ENCODE measurements around the gene PCSK4. TPM values are rescaled to one million over a fixed set of nuclear protein-coding genes. Genes with fewer than 3 reads are reported as not detected.
A peak's percentile ranks its signal among the peaks of the same experiment; 100 is the strongest.

PCSK4 gene
- total RNA-seq, 1 experiment from 2014 or later, result 9.1 TPM

- H3K9ac ChIP-seq (ENCODE audit: extremely low read depth, insufficient read length, low read length), result no peak within 1 kb of the TSS
- no peaks in the 10 kb centered on the region for H3K79me1 ChIP-seq (ENCODE audit: insufficient read depth, low read depth, low read length, poor library complexity, severe bottlenecking)
- H3K14ac ChIP-seq (ENCODE audit: insufficient read depth, low read length), result peak within 1 kb of the TSS; percentile 59
- H3K18ac ChIP-seq (ENCODE audit: insufficient read length, low read depth, low read length), result peak within 1 kb of the TSS; percentile 22
- H2BK5ac ChIP-seq (ENCODE audit: insufficient read length, low read length), result no peak within 1 kb of the TSS
- H3K4ac ChIP-seq (ENCODE audit: low read depth, low read length), result no peak within 1 kb of the TSS
- peaks cover 24% of the 10 kb centered on the region; the same call in 1 of the 2 replicates for H3K27me3 ChIP-seq (ENCODE audit: insufficient read depth, low read length)
- no peak within 1 kb of the TSS for H2BK15ac ChIP-seq (ENCODE audit: low read depth, low read length)
- H2AK5ac ChIP-seq (ENCODE audit: insufficient read length, low read length), result no peak within 1 kb of the TSS
- H3K9me3 ChIP-seq (ENCODE audit: control insufficient read depth, low read depth, low read length), result no peaks in the 10 kb centered on the region
- peak within 1 kb of the TSS in 2 of 3 experiments; percentile 29 to 58; a peak in 1 of 7 replicates for H3K27ac Mint-ChIP-seq
- H3T11ph ChIP-seq (ENCODE audit: low read length), result no peak within 1 kb of the TSS
- no peak within 1 kb of the TSS for H2BK12ac ChIP-seq (ENCODE audit: insufficient read length, low read depth, low read length)
- H3K4me2 ChIP-seq (ENCODE audit: insufficient read depth, insufficient read length, low read length), result no peak within 1 kb of the TSS
- H3K79me2 ChIP-seq (ENCODE audit: insufficient read depth, low read length), result no peaks in the 10 kb centered on the region
- no peaks in the 10 kb centered on the region; a peak in 1 of 5 replicates for H3K9me3 Mint-ChIP-seq
- H2BK20ac ChIP-seq (ENCODE audit: low read depth, low read length, poor library complexity, severe bottlenecking), result no peak within 1 kb of the TSS
- no peak within 1 kb of the TSS for H3K56ac ChIP-seq (ENCODE audit: insufficient read length, low read depth, low read length)
- TF ChIP-seq, protein P1, sequence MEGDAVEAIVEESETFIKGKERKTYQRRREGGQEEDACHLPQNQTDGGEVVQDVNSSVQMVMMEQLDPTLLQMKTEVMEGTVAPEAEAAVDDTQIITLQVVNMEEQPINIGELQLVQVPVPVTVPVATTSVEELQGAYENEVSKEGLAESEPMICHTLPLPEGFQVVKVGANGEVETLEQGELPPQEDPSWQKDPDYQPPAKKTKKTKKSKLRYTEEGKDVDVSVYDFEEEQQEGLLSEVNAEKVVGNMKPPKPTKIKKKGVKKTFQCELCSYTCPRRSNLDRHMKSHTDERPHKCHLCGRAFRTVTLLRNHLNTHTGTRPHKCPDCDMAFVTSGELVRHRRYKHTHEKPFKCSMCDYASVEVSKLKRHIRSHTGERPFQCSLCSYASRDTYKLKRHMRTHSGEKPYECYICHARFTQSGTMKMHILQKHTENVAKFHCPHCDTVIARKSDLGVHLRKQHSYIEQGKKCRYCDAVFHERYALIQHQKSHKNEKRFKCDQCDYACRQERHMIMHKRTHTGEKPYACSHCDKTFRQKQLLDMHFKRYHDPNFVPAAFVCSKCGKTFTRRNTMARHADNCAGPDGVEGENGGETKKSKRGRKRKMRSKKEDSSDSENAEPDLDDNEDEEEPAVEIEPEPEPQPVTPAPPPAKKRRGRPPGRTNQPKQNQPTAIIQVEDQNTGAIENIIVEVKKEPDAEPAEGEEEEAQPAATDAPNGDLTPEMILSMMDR (conservative IDR thresholded peaks at IDR 0.05), result no peak
- H3K23ac ChIP-seq (ENCODE audit: insufficient read length, low read depth, low read length), result no peak within 1 kb of the TSS
- H2AFZ ChIP-seq (ENCODE audit: low read length), result no peak within 1 kb of the TSS
- no CpG with 5 or more reads among the region's 74 CpGs for WGBS (ENCODE audit: extremely low coverage, insufficient read length, low lambda C conversion rate)
- H3K27me3 Mint-ChIP-seq (ENCODE audit: low read depth), result peaks cover 91% of the 10 kb centered on the region
- no peak within 1 kb of the TSS for H4K8ac ChIP-seq (replicated peaks; ENCODE audit: insufficient read length, low read depth, low read length)
- no peaks in the 10 kb centered on the region; the same call in 1 of the 2 replicates for H3K4me1 ChIP-seq (ENCODE audit: insufficient read depth, low read length)
- peaks cover 15% of the 10 kb centered on the region for H3K23me2 ChIP-seq (ENCODE audit: insufficient read length, low read depth, low read length, poor library complexity, severe bottlenecking)
- peak; percentile 83 for DNase-seq
- no peak within 1 kb of the TSS for H4K5ac ChIP-seq (ENCODE audit: insufficient read length, low read depth, low read length)
- H3K27ac ChIP-seq (ENCODE audit: insufficient read length, low read depth, low read length), result no peak within 1 kb of the TSS
- H2BK120ac ChIP-seq (ENCODE audit: low read depth, low read length, poor library complexity, severe bottlenecking), result no peak within 1 kb of the TSS
- H3K4me1 Mint-ChIP-seq, result peaks cover 13 to 45% of the 10 kb centered on the region in 2 experiments
- H4K91ac ChIP-seq (ENCODE audit: insufficient read length, low read depth, low read length), result no peak within 1 kb of the TSS
- peak within 1 kb of the TSS; percentile 39 to 74 for H3K4me3 Mint-ChIP-seq
- no peaks in the 10 kb centered on the region; a peak in 1 of 7 replicates for H3K36me3 Mint-ChIP-seq (ENCODE audit: insufficient read depth in 1 of 3, low read depth in 3 of 3)
- no peaks in the 10 kb centered on the region for H4K20me1 ChIP-seq (ENCODE audit: control insufficient read depth, insufficient read depth, insufficient read length)
These were observed 40.4 kb downstream of the PCSK4 start, which contains the start of gene APC2 for GRCh38 chr19:1449467-1450442. TSS of gene APC2 (plus strand) at chr19:1450121. CDS start at chr19:1453002, 2,881 bp downstream.
